HepG2 (cell line): Measurements from ENCODE around the gene GAPT. TPM values are rescaled to one million over a fixed set of nuclear protein-coding genes. Genes with fewer than 3 reads are reported as not detected.

Experiments
- ATAC-seq: fragments of 200-7000 bp; cut with Tn5 transposase; 3 replicates; pipeline ENCODE4 v1.9.1; 2020; ENCODE audit warnings: mild to moderate bottlenecking, moderate library complexity
- BruUV-seq: library from RNA; stranded (reverse); fragments of 400-500 nt; replicated peaks from 2 replicates; lab custom pipeline; 2021; lab: Mats Ljungman, UMichigan
- CTCF ChIA-PET: fragments of 300-600 bp; formaldehyde crosslinking; extraction: SDS; loops from one replicate; lab custom pipeline; 2021; ENCODE audit warnings: low total read pairs, inconsistent platforms, low intra/inter-chr PET ratio; lab: Yijun Ruan, JAX
- POLR2A ChIA-PET: fragments of 350-600 bp; sonication (Branson Sonifier 250); formaldehyde crosslinking; loops from one replicate; lab custom pipeline; 2020; ENCODE audit warnings: antibody characterized with exemption, inconsistent platforms; lab: Yijun Ruan, JAX
- DNase-seq: peaks from one replicate; pipeline ENCODE4 v3.0.0-alpha.2; 2015; ENCODE audit warnings: low spot score
- FAIRE-seq: peaks from 3 replicates; lab custom pipeline; 2011; peaks lifted over from hg19 to GRCh38; lab: Jason Lieb, UNC
- H2AFZ ChIP-seq: one replicate; pipeline ENCODE4 v1.6.1; 2011; ENCODE audit warnings: low read length, inconsistent platforms
- H3K27ac ChIP-seq: fragments of 300-600 bp; 3 replicates; pipeline ENCODE4 v1.8.0; 2011; ENCODE audit warnings: mixed run types, mild to moderate bottlenecking, mixed read lengths, low read length, inconsistent platforms; ENCODE audit not compliant: insufficient read depth; ENCODE audit errors: extremely low read length
- H3K27me3 ChIP-seq, 2 experiments: fragments of 200-600 bp in 1 of 2; 2 replicates in 1 of 2; 3 replicates in 1 of 2; pipeline versions ENCODE4 v1.6.0 to v1.8.0; 2011; ENCODE audit warnings: low read length in 2 of 2, mild to moderate bottlenecking in 2 of 2, moderate library complexity in 2 of 2, inconsistent platforms in 1 of 2; ENCODE audit not compliant: insufficient read depth in 2 of 2, control insufficient read depth in 1 of 2
- H3K36me3 ChIP-seq, 2 experiments: fragments of 200-600 bp in 1 of 2; replicated peaks in 1 of 2; 2 replicates in 1 of 2; 3 replicates in 1 of 2; pipeline versions ENCODE4 v1.5.1 to v1.8.0; 2011; ENCODE audit warnings: low read length in 2 of 2, inconsistent platforms in 1 of 2; ENCODE audit not compliant: insufficient read depth in 2 of 2, control insufficient read depth in 1 of 2
- H3K4me1 ChIP-seq: 2 replicates; pipeline ENCODE4 v1.5.1; 2012; ENCODE audit warnings: low read length, inconsistent platforms; ENCODE audit not compliant: insufficient read depth
- H3K4me2 ChIP-seq: 2 replicates; pipeline ENCODE4 v1.6.0; 2011; ENCODE audit warnings: low read depth, low read length, inconsistent platforms
- H3K4me3 ChIP-seq, 3 experiments: fragments of 200-600 bp in 1 of 3; sonication (generic), shearing (Covaris generic) in 1 of 3; replicated peaks in 1 of 3; 2 replicates each; pipeline ENCODE4 v1.5.1; 2011 to 2016; ENCODE audit warnings: low read length in 3 of 3, inconsistent platforms in 2 of 3, low read depth in 2 of 3, mild to moderate bottlenecking in 2 of 3, control low read depth in 1 of 3, mixed read lengths in 1 of 3; ENCODE audit not compliant: insufficient read depth in 1 of 3
- H3K79me2 ChIP-seq: one replicate; pipeline ENCODE4 v1.6.1; 2011; ENCODE audit warnings: low read length, inconsistent platforms; ENCODE audit not compliant: insufficient read depth
- H3K9ac ChIP-seq: 2 replicates; pipeline ENCODE4 v1.6.0; 2011; ENCODE audit warnings: mild to moderate bottlenecking, low read depth, low read length, inconsistent platforms; ENCODE audit not compliant: insufficient read depth
- H3K9me3 ChIP-seq: 2 replicates; pipeline ENCODE4 v1.5.1; 2012; ENCODE audit warnings: mild to moderate bottlenecking, low read length
- H4K20me1 ChIP-seq: 2 replicates; pipeline ENCODE4 v1.6.0; 2011; ENCODE audit warnings: inconsistent platforms, mild to moderate bottlenecking, low read length, moderate library complexity; ENCODE audit not compliant: insufficient read depth
- AGO2 ChIP-seq: fragments of 200-400 bp; formaldehyde crosslinking; optimal IDR thresholded peaks from 2 replicates; pipeline ENCODE3; 2017; ENCODE audit warnings: mild to moderate bottlenecking, low read depth, low read length, moderate library complexity
- FIP1L1 ChIP-seq: fragments of 200-400 bp; formaldehyde crosslinking; IDR thresholded peaks from 2 replicates; pipeline ENCODE4 v1.6.1; 2018; ENCODE audit warnings: low read depth, mild to moderate bottlenecking, low read length, moderate library complexity, borderline replicate concordance; ENCODE audit not compliant: insufficient read depth
- FOXJ3 ChIP-seq: sonication (generic); formaldehyde crosslinking; IDR thresholded peaks from 2 replicates; pipeline ENCODE4 v1.4.0; 2020; ENCODE audit warnings: missing genetic modification reagents, mild to moderate bottlenecking, borderline replicate concordance
- KLF15 ChIP-seq: sonication (generic); formaldehyde crosslinking; IDR thresholded peaks from 2 replicates; pipeline ENCODE4 v1.8.1; 2023; ENCODE audit warnings: borderline replicate concordance, mild to moderate bottlenecking, inconsistent platforms, missing genetic modification reagents, mixed read lengths
- MAFK ChIP-seq, 2 experiments: IDR thresholded peaks in 1 of 2; conservative IDR thresholded peaks in 1 of 2; 2 replicates each; pipeline ENCODE4 v1.6.1; 2011; ENCODE audit warnings: improper control_type of control experiment in 2 of 2, low read length in 2 of 2
- MTF1 ChIP-seq: sonication (generic); formaldehyde crosslinking; IDR thresholded peaks from 2 replicates; pipeline ENCODE4 v1.5.0; 2020; ENCODE audit warnings: missing genetic modification reagents
- NR2F1 ChIP-seq, 2 experiments: fragments of 450-650 bp in 1 of 2; formaldehyde crosslinking in 1 of 2; IDR thresholded peaks; 2 replicates each; pipeline versions ENCODE4 v1.5.0 to v1.6.1; 2016 to 2020; ENCODE audit warnings: mild to moderate bottlenecking in 1 of 2, missing compliant biosample characterization in 1 of 2, missing genetic modification reagents in 1 of 2, moderate library complexity in 1 of 2
- REPIN1 ChIP-seq: sonication (generic); formaldehyde crosslinking; IDR thresholded peaks from 2 replicates; pipeline ENCODE4 v1.8.0; 2022; ENCODE audit warnings: missing genetic modification reagents, low read depth, mild to moderate bottlenecking, borderline replicate concordance
- SMARCC2 ChIP-seq: fragments of 450-650 bp; IDR thresholded peaks from 2 replicates; pipeline ENCODE4 v1.6.1; 2017; ENCODE audit warnings: antibody characterized with exemption, mild to moderate bottlenecking
- STAG1 ChIP-seq: sonication (generic); formaldehyde crosslinking; IDR thresholded peaks from 2 replicates; pipeline ENCODE4 v1.4.0; 2020; ENCODE audit warnings: missing genetic modification reagents
- ZNF17 ChIP-seq: sonication (generic); formaldehyde crosslinking; IDR thresholded peaks from 2 replicates; pipeline ENCODE4 v1.5.0; 2020; ENCODE audit warnings: mild to moderate bottlenecking, missing genetic modification reagents
- ZNF230 ChIP-seq: sonication (generic); formaldehyde crosslinking; IDR thresholded peaks from 2 replicates; pipeline ENCODE4 v1.4.0; 2020; ENCODE audit warnings: mild to moderate bottlenecking, missing genetic modification reagents
- ZNF33A ChIP-seq: sonication (generic); formaldehyde crosslinking; IDR thresholded peaks from 2 replicates; pipeline ENCODE4 v1.5.1; 2020; ENCODE audit warnings: missing genetic modification reagents, mild to moderate bottlenecking, moderate library complexity, borderline replicate concordance
- ZNF605 ChIP-seq: sonication (generic); formaldehyde crosslinking; IDR thresholded peaks from 2 replicates; pipeline ENCODE4 v1.8.0; 2022; ENCODE audit warnings: mild to moderate bottlenecking, missing genetic modification reagents
- WGBS: methylation state at CpG from one replicate; pipeline ENCODE4 v1.1.6; 2017; ENCODE audit warnings: low lambda C conversion rate; 5-methylcytosine and 5-hydroxymethylcytosine counted together
- in situ Hi-C: cut with HindIII; loops from 2 replicates; pipeline ENCODE4 v1.10.0; 2017; ENCODE audit warnings: low pct_unique_long_range_greater_than_20kb; ENCODE audit not compliant: extremely low pct_ligation_motif_present
- intact Hi-C: fragments of 100-400 bp; cut with micrococcal nuclease; formaldehyde crosslinking; loops from one replicate; pipeline ENCODE4 v1.10.0; 2022; ENCODE audit not compliant: unreplicated experiment
- polyA plus RNA-seq, 8 experiments: library from polyadenylated mRNA; depleted of rRNA in 3 of 8; stranded (reverse) in 7 of 8; unstranded in 1 of 8; fragments of >200 nt; fragmentation: Illumina TruSeq in 4 of 8; extraction: Trizol in 4 of 8; gene quantifications; 2 replicates each; pipeline versions ENCODE4 v1.2.1 to v1.2.3, GENCODE V29; 2011 to 2016; ENCODE audit warnings: low read depth in 4 of 8, missing spikeins in 1 of 8, mixed read lengths in 1 of 8; ENCODE audit not compliant: insufficient read depth in 1 of 8
- total RNA-seq, 5 experiments: library from RNA; depleted of rRNA; stranded (reverse); fragments of >200 nt; fragmentation: Illumina TruSeq; extraction: Trizol; gene quantifications; 2 replicates each; pipeline ENCODE4 v1.2.3, GENCODE V29; 2016; ENCODE audit warnings: low read depth in 1 of 5
- TF ChIP-seq, protein P1 (sequence below): IDR thresholded peaks from 2 replicates; pipeline ENCODE4 v1.6.1; 2016; ENCODE audit warnings: mild to moderate bottlenecking, missing biosample characterization, missing genetic modification reagents
- TF ChIP-seq, protein P2 (sequence below), 2 experiments: sonication (generic) in 1 of 2; formaldehyde crosslinking in 1 of 2; IDR thresholded peaks; 2 replicates each; pipeline versions ENCODE4 v1.5.1 to v1.6.1; 2011 to 2020; ENCODE audit warnings: borderline replicate concordance in 1 of 2, low read depth in 1 of 2, low read length in 1 of 2, mild to moderate bottlenecking in 1 of 2, missing genetic modification reagents in 1 of 2, moderate library complexity in 1 of 2
- TF ChIP-seq, protein P3 (sequence below): sonication (generic); formaldehyde crosslinking; IDR thresholded peaks from 2 replicates; pipeline ENCODE4 v1.4.0; 2020; ENCODE audit warnings: missing genetic modification reagents, mild to moderate bottlenecking, borderline replicate concordance

Gene GAPT
- total and polyA plus RNA-seq, 2 of the 13 experiments (the other 11 are each of a cell fraction or from before 2014, with no cell fraction given), result not detected

DNA sequence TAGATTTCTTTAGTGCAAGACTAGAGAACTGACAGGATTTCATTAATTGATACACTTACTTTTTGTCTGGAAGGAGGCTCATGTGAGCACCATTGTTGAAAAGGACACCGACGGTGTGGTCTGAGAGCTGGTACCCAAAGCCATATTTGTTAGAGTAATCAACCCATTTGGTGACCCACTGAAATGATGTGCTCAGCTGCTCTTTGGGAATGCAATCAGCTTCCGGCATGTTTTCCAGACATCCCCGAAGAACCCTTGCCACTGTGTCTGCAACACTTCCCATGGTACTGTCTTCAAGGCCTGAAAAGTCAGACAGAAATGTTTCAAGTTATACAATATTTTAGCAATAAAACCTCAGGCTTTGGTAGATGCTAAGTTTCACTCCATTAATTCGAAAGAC, 35.8 kb upstream of the GAPT start (continued):
- TF ChIP-seq, protein P1, sequence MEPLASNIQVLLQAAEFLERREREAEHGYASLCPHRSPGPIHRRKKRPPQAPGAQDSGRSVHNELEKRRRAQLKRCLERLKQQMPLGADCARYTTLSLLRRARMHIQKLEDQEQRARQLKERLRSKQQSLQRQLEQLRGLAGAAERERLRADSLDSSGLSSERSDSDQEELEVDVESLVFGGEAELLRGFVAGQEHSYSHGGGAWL (CRISPR knock-in tag), result no peak
- TF ChIP-seq STAG1 (CRISPR knock-in tag), result no peak

DNA sequence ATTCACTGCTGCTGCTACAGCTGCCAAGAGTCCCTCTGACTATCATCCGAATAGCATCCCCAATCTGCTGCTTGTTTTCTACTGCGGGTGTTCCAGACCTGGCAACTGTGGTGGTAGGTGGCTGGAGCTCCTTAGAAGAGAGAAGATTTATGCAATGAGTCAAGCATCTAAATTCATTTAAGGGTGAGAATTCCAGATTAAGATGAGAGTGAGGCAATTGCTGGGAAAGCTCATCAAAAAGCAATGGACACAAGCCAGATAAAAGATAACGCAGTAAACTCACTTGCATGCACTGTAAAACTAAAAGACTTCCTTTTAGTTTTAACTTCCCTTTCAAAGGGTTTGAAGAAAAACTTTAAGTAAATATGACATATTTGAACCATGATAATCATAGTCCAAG, 35.2 kb upstream of the GAPT start:
- no TSS peak for BruUV-seq
- Histone ChIP-seq H3K27me3 (no peaks in the 10 kb centered on the region; a peak in 1 of 5 replicates), H3K9ac (no peak overlapping the region), H3K4me2 (no peak overlapping the region), H3K79me2 (peaks cover 11% of the 10 kb centered on the region), H3K4me1 (peaks cover 32% of the 10 kb centered on the region), H3K4me3 (no peak overlapping the region), H2AFZ (no peak overlapping the region), H4K20me1 (no peaks in the 10 kb centered on the region), H3K27ac (no peak overlapping the region), H3K36me3 (peaks cover 3 to 11% of the 10 kb centered on the region in 2 experiments; a peak in 3 of 5 replicates), H3K9me3 (no peaks in the 10 kb centered on the region)
- ATAC-seq (no peak), DNase-seq (no peak), FAIRE-seq (no peak)
- in situ Hi-C loops, result loop anchor here (5.0 to 25.0 kb wide), 2 partner anchors 569 to 944 kb away; no protein-coding TSS in a partner anchor
- intact Hi-C loops, result no loop called here
- POLR2A ChIA-PET, result no interaction called here
- CTCF ChIA-PET, result no interaction called here
- WGBS, result 96% methylated on average over 3 of the region's 3 CpGs
- TF ChIP-seq SMARCC2 (no peak), ZNF33A (CRISPR knock-in tag) (no peak), ZNF605 (no peak), REPIN1 (CRISPR knock-in tag) (no peak), ZNF230 (CRISPR knock-in tag) (no peak), NR2F1 (CRISPR knock-in tag; IDR thresholded peaks at IDR 0.05) (no peak), ZNF17 (CRISPR knock-in tag) (no peak), FIP1L1 (no peak), KLF15 (CRISPR knock-in tag) (no peak), MTF1 (CRISPR knock-in tag) (no peak), MAFK (conservative IDR thresholded peaks at IDR 0.05 in 1 of 2, IDR thresholded peaks at IDR 0.05 in 1 of 2; ENCODE audit: low read length in 2 of 2) (no peak), FOXJ3 (CRISPR knock-in tag) (no peak), AGO2 (no peak)
- TF ChIP-seq, protein P2, sequence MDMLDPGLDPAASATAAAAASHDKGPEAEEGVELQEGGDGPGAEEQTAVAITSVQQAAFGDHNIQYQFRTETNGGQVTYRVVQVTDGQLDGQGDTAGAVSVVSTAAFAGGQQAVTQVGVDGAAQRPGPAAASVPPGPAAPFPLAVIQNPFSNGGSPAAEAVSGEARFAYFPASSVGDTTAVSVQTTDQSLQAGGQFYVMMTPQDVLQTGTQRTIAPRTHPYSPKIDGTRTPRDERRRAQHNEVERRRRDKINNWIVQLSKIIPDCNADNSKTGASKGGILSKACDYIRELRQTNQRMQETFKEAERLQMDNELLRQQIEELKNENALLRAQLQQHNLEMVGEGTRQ (IDR thresholded peaks at IDR 0.05; ENCODE audit: low read depth, low read length), result no peak
- TF ChIP-seq, protein P2 (CRISPR knock-in tag; IDR thresholded peaks at IDR 0.05; ENCODE audit: borderline replicate concordance), result no peak
- TF ChIP-seq, protein P3, sequence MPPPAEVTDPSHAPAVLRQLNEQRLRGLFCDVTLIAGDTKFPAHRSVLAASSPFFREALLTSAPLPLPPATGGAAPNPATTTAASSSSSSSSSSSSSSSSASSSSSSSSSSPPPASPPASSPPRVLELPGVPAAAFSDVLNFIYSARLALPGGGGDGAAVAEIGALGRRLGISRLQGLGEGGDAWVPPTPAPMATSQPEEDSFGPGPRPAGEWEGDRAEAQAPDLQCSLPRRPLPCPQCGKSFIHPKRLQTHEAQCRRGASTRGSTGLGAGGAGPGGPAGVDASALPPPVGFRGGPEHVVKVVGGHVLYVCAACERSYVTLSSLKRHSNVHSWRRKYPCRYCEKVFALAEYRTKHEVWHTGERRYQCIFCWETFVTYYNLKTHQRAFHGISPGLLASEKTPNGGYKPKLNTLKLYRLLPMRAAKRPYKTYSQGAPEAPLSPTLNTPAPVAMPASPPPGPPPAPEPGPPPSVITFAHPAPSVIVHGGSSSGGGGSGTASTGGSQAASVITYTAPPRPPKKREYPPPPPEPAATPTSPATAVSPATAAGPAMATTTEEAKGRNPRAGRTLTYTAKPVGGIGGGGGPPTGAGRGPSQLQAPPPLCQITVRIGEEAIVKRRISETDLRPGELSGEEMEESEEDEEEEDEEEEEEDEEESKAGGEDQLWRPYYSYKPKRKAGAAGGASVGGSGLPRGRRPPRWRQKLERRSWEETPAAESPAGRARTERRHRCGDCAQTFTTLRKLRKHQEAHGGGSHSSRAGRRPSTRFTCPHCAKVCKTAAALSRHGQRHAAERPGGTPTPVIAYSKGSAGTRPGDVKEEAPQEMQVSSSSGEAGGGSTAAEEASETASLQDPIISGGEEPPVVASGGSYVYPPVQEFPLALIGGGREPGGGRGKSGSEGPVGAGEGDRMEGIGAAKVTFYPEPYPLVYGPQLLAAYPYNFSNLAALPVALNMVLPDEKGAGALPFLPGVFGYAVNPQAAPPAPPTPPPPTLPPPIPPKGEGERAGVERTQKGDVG (CRISPR knock-in tag), result no peak
